ENCODE data around the gene SEPTIN5. TPM values are rescaled to one million over a fixed set of nuclear protein-coding genes. Genes with fewer than 3 reads are reported as not detected.

SEPTIN5 gene
- total RNA-seq, 3 donors from 2014 or later, result 1.2 to 17.8 (median 2.7) TPM

- no peak for DNase-seq
Observed at GRCh38 chr22:19748991-19749664, 34.8 kb downstream of the SEPTIN5 start.

GRCh38 chr22:19749876-19750275, 35.6 kb downstream of the SEPTIN5 start:
- ATAC-seq, result no peak
- no peaks in the 10 kb centered on the region for H3K9me3 ChIP-seq
- H3K36me3 ChIP-seq (ENCODE audit: low read depth), result no peaks in the 10 kb centered on the region
- no peak overlapping the region for H3K4me3 ChIP-seq
- intact Hi-C loops (cut with DNase I, micrococcal nuclease), result no loop called here
- H3K4me1 ChIP-seq (ENCODE audit: low read depth), result no peaks in the 10 kb centered on the region
- no peak for DNase-seq
- TF ChIP-seq CTCF (IDR thresholded peaks at IDR 0.05), result no peak

More at GRCh38 chr22:19748991-19749664, 34.8 kb downstream of the SEPTIN5 start:
- H3K9me3 ChIP-seq, result no peaks in the 10 kb centered on the region
- intact Hi-C loops (cut with DNase I, micrococcal nuclease), result no loop called here
- no peaks in the 10 kb centered on the region for H3K36me3 ChIP-seq (ENCODE audit: low read depth)
- H3K4me1 ChIP-seq (ENCODE audit: low read depth), result no peaks in the 10 kb centered on the region
- no peak for ATAC-seq
- no peak for TF ChIP-seq CTCF (IDR thresholded peaks at IDR 0.05)
- H3K4me3 ChIP-seq, result no peak overlapping the region

- ATAC-seq, result no peak
- intact Hi-C loops (cut with DNase I, micrococcal nuclease), result no loop called here
Observed at GRCh38 chr22:19750507-19751490, 36.5 kb downstream of the SEPTIN5 start.

GRCh38 chr22:19751497-19752245, 37.4 kb downstream of the SEPTIN5 start:
- intact Hi-C loops (cut with DNase I, micrococcal nuclease), result no loop called here
- Histone ChIP-seq H3K4me1 (ENCODE audit: low read depth) (peaks cover 3% of the 10 kb centered on the region), H3K4me3 (no peak overlapping the region), H3K36me3 (ENCODE audit: low read depth) (no peaks in the 10 kb centered on the region), H3K9me3 (no peaks in the 10 kb centered on the region)
- no peak for TF ChIP-seq CTCF (IDR thresholded peaks at IDR 0.05)
- DNase-seq (no peak), ATAC-seq (no peak)

More at GRCh38 chr22:19750507-19751490, 36.5 kb downstream of the SEPTIN5 start:
- no peak for TF ChIP-seq CTCF (IDR thresholded peaks at IDR 0.05)
- no peaks in the 10 kb centered on the region for H3K4me1 ChIP-seq (ENCODE audit: low read depth)
- no peaks in the 10 kb centered on the region for H3K9me3 ChIP-seq
- no peaks in the 10 kb centered on the region for H3K36me3 ChIP-seq (ENCODE audit: low read depth)
- H3K4me3 ChIP-seq, result no peak overlapping the region
- no peak for DNase-seq

DNA sequence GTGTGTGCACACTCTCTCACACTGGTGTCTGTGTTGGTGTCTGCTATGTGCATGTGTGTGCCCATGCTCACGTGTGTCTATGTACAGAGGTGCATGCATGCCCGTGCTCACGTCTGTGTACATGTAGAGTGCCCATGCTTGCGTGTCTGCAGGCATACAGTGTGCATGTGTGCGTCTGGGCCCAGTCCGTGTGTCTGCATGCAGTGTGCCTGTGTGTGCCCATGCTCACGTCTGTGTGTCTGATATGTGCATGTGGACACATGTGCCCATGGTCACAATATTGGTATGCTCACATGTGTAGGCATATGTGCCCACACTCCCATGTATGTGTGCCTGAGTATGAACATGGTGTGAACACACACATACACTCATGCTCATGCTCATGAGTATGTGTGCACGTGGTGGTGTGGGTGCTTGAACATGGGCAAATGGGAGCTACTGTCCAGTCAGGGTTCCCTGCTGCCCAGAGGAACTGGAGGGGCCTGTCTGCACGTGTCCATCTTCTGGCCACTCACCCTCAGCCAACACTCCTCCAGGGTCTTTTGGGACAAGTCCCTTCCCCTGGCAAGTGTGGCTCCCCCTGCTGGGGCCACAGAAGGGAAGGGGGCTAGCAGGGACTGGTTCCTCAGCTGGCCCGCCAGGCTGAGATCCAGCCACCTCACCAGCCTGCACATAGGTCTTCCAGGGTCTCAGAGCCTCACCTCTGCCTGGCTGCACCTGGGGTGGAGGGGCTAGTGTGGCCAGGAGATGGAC, 39.0 kb downstream of the SEPTIN5 start:
- intact Hi-C loops (cut with DNase I, micrococcal nuclease), result no loop called here
- no peak for TF ChIP-seq CTCF (IDR thresholded peaks at IDR 0.05)
- ATAC-seq (no peak), DNase-seq (no peak)
- H3K36me3 ChIP-seq (ENCODE audit: low read depth), result no peaks in the 10 kb centered on the region
- no peaks in the 10 kb centered on the region for H3K9me3 ChIP-seq
- no peak overlapping the region for H3K4me3 ChIP-seq
- H3K4me1 ChIP-seq (ENCODE audit: low read depth), result peaks cover 7% of the 10 kb centered on the region
